Brain pericyte (primary cell): ENCODE results near the gene SLC3A2.

Experiments
- DNase-seq: peaks from one replicate; pipeline ENCODE4 v3.0.0-alpha.2; 2012; ENCODE audit warnings: low read depth, low spot score

SLC3A2 gene

GRCh38 chr11:62910141-62910882, 29.6 kb downstream of the SLC3A2 start:
- no peak for DNase-seq

DNA sequence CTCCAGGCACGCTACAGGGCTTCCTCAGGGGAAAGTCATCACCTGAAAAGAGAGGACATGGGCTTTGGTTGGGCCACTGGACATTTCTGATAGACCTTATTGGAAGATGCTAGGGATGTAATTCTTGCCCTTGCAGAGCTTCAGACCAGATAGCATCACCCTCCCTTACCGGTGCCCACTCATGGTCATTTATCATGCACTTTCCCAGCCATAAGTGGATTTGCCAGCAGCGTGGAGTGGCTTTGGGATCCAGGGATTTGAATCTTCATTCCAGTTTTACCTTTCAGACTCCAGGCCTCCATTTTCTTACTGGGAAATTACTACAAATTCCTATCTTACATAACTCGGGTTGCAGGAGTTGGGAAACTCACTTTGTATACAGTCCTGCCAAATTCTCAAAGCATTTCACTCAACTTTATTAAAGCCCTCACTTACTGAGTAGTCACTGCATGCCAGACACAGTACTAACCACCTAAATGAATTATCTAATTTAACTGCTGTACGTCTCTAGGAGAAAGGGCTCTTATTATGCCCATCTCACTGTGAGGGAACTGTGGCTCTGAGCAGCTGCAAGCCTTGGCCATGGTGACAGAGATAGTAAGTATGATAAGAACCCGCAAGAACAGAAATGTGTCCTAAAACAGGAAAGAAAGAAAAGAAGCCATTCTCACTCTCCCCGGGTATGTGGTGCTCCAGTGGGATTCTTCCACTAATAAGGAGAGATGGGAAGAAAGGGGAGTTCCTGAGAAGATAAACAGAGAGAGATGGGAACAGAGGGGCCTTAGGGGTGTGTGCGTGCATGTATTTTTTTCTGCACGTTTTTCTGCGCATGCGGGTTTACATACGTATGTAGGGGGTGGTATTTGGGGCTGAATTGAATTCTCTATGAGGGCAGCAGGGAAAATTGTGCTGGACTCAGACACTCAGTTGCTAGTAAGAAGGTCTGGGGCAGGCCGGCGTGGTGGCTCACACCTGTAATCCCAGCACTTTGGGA, 30.7 kb downstream of the SLC3A2 start:
- DNase-seq: no peak

DNA sequence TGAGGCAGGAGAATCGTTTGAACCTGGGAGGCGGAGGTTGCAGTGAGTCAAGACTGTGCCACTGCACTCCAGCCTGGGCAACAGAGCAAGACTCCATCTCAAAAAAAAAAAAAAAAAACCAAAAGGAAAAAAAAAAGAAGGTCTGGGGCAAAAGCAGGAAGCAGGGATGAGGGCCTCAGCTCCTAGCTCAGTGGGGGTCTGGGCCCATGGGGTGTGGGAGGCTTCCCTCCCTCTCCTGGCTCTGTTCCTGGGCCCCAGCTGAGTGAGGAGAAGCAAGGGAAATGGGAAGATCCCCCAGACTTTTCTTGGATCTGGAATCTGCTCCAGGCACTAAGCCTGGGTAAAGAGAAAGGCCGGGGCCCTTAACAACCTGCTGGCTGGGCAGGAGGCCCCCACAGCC, 31.6 kb downstream of the SLC3A2 start:
- DNase-seq: no peak

DNA sequence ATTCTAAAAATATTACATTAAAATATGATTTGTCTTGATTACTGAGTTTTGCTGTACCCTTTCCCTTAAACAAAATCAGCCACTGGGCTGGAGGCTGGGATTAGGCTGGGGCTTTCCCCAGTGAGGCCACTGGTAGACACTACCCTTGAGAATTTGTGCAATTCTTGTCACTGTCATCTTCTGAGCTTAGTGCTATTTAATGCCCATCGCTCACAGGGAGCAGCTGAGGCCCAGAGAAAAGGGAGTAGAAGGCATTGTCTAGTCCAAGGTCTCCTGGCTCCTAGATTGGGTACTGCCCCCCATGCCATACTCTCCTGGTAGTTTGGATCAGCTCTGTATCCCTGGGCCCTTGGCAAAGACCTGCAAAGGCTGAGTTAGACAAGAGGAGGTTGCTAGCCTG, 33.7 kb downstream of the SLC3A2 start:
- no peak for DNase-seq

- DNase-seq: no peak
These were observed 37.3 kb downstream of the SLC3A2 start for GRCh38 chr11:62917906-62918502.

- DNase-seq: no peak
These were observed 37.8 kb downstream of the SLC3A2 start for GRCh38 chr11:62918531-62918930.

- DNase-seq: no peak
These were observed 38.8 kb downstream of the SLC3A2 start for GRCh38 chr11:62919476-62919875.

- DNase-seq: no peak
These were observed 39.4 kb downstream of the SLC3A2 start for GRCh38 chr11:62919898-62920640.

- no peak for DNase-seq
These were observed 40.5 kb downstream of the SLC3A2 start, which contains the start of gene CHRM1 for GRCh38 chr11:62921201-62921572. Gene CHRM1 (minus strand): TSS chr11:62921363. CDS start chr11:62911100, 10,263 bp downstream.

- DNase-seq: no peak
These were observed 41.0 kb downstream of the SLC3A2 start for GRCh38 chr11:62921573-62922188.

GRCh38 chr11:62922189-62922589, 41.5 kb downstream of the SLC3A2 start:
- no peak for DNase-seq

GRCh38 chr11:62922653-62923431, 42.1 kb downstream of the SLC3A2 start:
- no peak for DNase-seq

DNA sequence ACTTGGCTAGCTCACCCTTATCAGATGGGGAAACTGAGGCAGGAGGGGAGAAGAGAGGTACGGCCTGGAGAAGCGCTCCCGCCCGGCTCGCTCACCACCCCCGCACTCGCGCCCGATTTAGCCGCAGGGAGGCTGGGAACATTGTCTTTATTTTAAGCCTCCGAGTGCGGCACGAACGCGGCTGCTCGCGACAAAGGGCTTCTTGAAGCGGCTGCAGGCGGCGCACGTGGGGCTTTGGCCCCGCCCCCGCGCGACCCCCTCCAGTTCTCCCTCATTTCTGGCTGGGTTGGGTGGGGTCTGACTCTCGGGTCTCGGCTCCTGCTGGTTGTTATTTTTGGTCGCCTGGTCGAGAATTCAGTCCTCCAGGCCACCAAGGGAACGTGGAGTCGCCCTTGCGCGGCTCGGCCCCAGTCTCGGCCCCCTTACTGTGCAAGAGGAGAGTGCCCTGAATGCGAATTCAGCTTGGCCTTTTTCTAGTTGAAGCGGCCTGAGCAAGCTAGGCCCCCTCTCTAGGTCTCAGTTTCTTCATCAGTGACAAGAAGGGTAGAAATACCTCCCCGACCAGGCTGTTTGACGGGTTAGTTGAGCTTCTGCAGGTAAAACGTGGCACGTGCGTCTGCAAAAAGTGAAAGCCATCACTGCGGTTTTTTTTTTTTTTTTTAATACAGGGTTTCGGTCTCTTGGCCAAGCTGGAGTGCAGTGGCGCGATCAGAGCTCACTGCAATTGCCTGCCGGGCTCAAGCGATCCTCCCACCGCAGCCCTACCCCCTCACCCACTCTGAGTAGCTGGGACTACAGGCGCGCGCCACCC, 43.1 kb downstream of the SLC3A2 start:
- no peak for DNase-seq

GRCh38 chr11:62925308-62925707, 44.6 kb downstream of the SLC3A2 start:
- no peak for DNase-seq

- DNase-seq: no peak
These were observed 45.3 kb downstream of the SLC3A2 start for GRCh38 chr11:62925745-62926679.

DNA sequence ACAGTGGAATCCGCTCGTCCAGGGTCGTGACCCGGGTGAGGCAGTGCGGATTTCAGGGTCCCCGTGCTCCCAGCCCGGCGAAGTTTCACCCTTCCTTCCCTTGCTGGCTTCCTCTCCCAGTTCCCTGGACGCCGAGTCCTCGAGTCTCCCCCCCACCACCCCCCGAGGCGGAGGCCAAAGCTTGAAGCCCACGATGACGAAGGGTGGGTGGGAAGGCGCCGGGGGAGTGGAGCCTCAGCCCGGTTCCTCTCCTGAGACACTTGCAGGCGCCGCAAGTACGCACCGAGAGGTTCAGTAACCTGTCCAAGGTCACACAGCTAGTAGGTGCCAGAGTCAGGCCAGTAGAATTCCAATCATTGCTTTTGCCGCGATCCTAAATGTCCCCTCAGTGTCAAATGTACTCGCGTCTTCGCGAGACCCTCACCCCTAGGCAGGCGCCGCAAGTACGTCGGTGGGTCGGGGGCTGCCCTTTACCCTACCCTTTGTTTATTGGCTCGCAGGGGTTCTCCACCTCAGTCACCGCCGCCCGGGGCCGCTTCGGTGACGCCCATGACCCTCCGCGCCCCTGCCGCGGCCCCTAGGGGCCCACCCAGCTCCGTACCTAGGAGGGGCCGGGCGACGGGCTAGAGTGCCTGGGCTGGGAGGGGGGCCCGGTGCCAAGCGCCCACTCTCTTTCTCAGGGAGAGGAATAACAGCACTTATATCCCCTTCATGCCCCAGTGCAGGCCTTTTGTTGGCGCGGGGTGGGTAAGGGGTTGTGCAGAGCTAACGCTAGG, 46.2 kb downstream of the SLC3A2 start:
- DNase-seq: no peak

DNA sequence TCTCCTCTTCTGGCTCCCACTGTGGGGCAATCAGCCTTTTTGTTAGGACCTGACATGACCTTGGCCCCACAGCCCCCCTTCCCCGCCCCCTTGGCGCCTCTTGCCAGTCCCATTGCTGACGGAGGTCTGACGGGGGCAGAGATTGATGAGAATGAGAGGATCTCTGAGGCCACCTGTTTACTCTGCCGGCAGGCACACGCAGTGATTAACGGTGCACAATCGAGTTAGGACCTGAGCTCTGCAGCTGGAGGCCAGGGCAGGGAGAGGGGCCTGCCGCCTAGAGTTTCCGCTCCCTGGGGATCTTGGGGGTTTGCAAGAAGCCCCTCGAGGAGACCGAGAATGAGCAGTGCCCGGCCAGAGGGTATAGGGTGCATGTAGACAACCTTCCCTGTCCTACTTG, 47.3 kb downstream of the SLC3A2 start:
- no peak for DNase-seq

- no peak for DNase-seq
These were observed 49.5 kb downstream of the SLC3A2 start for GRCh38 chr11:62930157-62930556.
